GM12864 (cell line): ENCODE data around the gene TPM1.

Source experiments
- DNase-seq: peaks from one replicate; pipeline ENCODE4 v3.0.0-alpha.2; 2011; ENCODE audit warnings: low read depth
- H3K4me3 ChIP-seq: 2 replicates; pipeline ENCODE4 v1.5.1; 2011; ENCODE audit warnings: mild to moderate bottlenecking, low read depth, low read length, control low read depth
- CTCF ChIP-seq: IDR thresholded peaks from 2 replicates; pipeline ENCODE4 v1.5.1; 2011; ENCODE audit warnings: low read depth, mild to moderate bottlenecking, moderate library complexity, low read length, control low read depth, inconsistent platforms; ENCODE audit errors: missing control alignments

Gene TPM1

GRCh38 chr15:63067976-63068743 lies 25.6 kb downstream of the TPM1 start:
- no peak for DNase-seq
- H3K4me3 ChIP-seq = no peak overlapping the region
- no peak for TF ChIP-seq CTCF

- no peak for DNase-seq
- H3K4me3 ChIP-seq = no peak overlapping the region
- TF ChIP-seq CTCF = no peak
These were observed 27.1 kb downstream of the TPM1 start for GRCh38 chr15:63069616-63070090.

GRCh38 chr15:63070681-63071129 lies 28.2 kb downstream of the TPM1 start:
- DNase-seq = no peak
- no peak overlapping the region for H3K4me3 ChIP-seq
- TF ChIP-seq CTCF = no peak

GRCh38 chr15:63071288-63071909 lies 28.9 kb downstream of the TPM1 start:
- DNase-seq = no peak
- no peak overlapping the region for H3K4me3 ChIP-seq
- TF ChIP-seq CTCF = no peak

GRCh38 chr15:63072023-63072650 lies 29.6 kb downstream of the TPM1 start:
- TF ChIP-seq CTCF = no peak
- DNase-seq = no peak
- H3K4me3 ChIP-seq = no peak overlapping the region

GRCh38 chr15:63072809-63073277 lies 30.3 kb downstream of the TPM1 start:
- no peak overlapping the region for H3K4me3 ChIP-seq
- no peak for TF ChIP-seq CTCF
- DNase-seq = no peak
